A549 (cell line): ENCODE measurements around the gene CNTNAP2.

ENCODE experiments used
- KDM5A ChIP-seq: fragments of 200-600 bp; sonication (generic); IDR thresholded peaks from 2 replicates; pipeline ENCODE4 v1.6.1; 2016; ENCODE audit warnings: antibody characterized with exemption, mild to moderate bottlenecking
- USF2 ChIP-seq: fragments of 450-650 bp; IDR thresholded peaks from 2 replicates; pipeline ENCODE4 v1.6.1; 2014; ENCODE audit warnings: antibody characterized with exemption
- TF ChIP-seq, protein P1 (sequence below): fragments of >200 bp; sonication (Bioruptor Twin); formaldehyde crosslinking; IDR thresholded peaks from 3 replicates; pipeline ENCODE4 v1.5.1; 2016

DNA sequence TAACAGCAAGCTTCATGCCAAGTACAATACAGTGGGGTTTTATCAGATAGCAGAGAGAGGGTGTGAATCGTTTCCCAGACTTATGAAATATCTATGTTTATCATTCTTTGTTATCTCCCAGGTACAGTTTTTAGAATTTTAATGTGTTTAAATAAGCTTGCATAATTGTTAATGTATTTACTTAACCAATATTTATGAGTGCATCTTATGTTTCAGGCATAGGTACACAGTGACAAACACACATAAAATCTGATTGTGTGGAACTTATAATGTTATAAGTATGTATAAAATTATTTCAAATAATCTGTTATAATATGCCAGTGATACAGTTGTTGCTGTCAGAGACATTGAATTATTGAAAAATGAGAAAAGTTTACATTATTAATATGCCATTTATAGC, 1462.5 kb downstream of the CNTNAP2 start:
- TF ChIP-seq, protein P1, sequence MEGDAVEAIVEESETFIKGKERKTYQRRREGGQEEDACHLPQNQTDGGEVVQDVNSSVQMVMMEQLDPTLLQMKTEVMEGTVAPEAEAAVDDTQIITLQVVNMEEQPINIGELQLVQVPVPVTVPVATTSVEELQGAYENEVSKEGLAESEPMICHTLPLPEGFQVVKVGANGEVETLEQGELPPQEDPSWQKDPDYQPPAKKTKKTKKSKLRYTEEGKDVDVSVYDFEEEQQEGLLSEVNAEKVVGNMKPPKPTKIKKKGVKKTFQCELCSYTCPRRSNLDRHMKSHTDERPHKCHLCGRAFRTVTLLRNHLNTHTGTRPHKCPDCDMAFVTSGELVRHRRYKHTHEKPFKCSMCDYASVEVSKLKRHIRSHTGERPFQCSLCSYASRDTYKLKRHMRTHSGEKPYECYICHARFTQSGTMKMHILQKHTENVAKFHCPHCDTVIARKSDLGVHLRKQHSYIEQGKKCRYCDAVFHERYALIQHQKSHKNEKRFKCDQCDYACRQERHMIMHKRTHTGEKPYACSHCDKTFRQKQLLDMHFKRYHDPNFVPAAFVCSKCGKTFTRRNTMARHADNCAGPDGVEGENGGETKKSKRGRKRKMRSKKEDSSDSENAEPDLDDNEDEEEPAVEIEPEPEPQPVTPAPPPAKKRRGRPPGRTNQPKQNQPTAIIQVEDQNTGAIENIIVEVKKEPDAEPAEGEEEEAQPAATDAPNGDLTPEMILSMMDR = no peak
- TF ChIP-seq USF2 = no peak
- TF ChIP-seq KDM5A = no peak
